Esophagus squamous epithelium (tissue), 4 donors: ENCODE results near the gene CCZ1B.
"Not testable (repeated sequence)": the region's sequence is repeated elsewhere in the genome, so short reads cannot be mapped to it uniquely, and the experiment has no call there.

ENCODE experiments used
- CTCF ChIP-seq, 6 experiments: fragments of 450-650 bp in 4 of 6; fragments of 200-600 bp in 2 of 6; sonication (generic) in 2 of 6; IDR thresholded peaks; one replicate each; pipeline ENCODE4 v1.5.1; 2016 to 2019; ENCODE audit warnings: antibody characterized with exemption in 6 of 6, mild to moderate bottlenecking in 4 of 6, moderate library complexity in 4 of 6
- POLR2A ChIP-seq, 4 donors: fragments of 450-650 bp; IDR thresholded peaks; one replicate each; pipeline ENCODE4 v1.6.1; 2017; ENCODE audit warnings: antibody characterized with exemption in 4 of 4, mild to moderate bottlenecking in 4 of 4, moderate library complexity in 3 of 4

GRCh38 chr7:6797218-6797617, 28.9 kb downstream of the CCZ1B start:
- TF ChIP-seq CTCF, POLR2A (IDR thresholded peaks at IDR 0.05): not testable (repeated sequence)
